HEK293 (cell line): Measurements from ENCODE around the gene NR3C1.

Experiments used
- CTCF ChIA-PET: fragments of 350-600 bp; formaldehyde crosslinking; extraction: SDS; loops from one replicate; lab custom pipeline; 2021; ENCODE audit warnings: antibody characterized with exemption; lab: Yijun Ruan, JAX
- POLR2A ChIA-PET: fragments of 300-600 bp; formaldehyde crosslinking; extraction: SDS; loops from one replicate; lab custom pipeline; 2020; ENCODE audit warnings: antibody characterized with exemption, inconsistent platforms; lab: Yijun Ruan, JAX
- H3K27ac ChIP-seq: fragments of 200-500 bp; sonication (Bioruptor generic); 2 replicates; pipeline ENCODE4 v1.5.1; 2014; ENCODE audit warnings: low read depth, low read length, control low read depth, inconsistent platforms; ENCODE audit errors: extremely low read depth
- H3K36me3 ChIP-seq, 2 experiments: fragments of 200-500 bp in 1 of 2; sonication (Bioruptor generic) in 1 of 2; 1 replicate in 1 of 2; 2 replicates in 1 of 2; pipeline ENCODE4 v1.5.1; 2014 to 2017; ENCODE audit warnings: inconsistent platforms in 2 of 2, low read length in 2 of 2; ENCODE audit not compliant: control insufficient read depth in 2 of 2, insufficient read depth in 1 of 2
- H3K4me1 ChIP-seq: fragments of 200-500 bp; sonication (Bioruptor generic); 2 replicates; pipeline ENCODE4 v1.5.1; 2014; ENCODE audit warnings: mild to moderate bottlenecking, low read length, inconsistent platforms; ENCODE audit not compliant: control insufficient read depth, insufficient read depth
- H3K4me3 ChIP-seq: 2 replicates; pipeline ENCODE4 v1.5.1; 2011; ENCODE audit warnings: low read depth, mild to moderate bottlenecking, control low read depth, low read length, moderate library complexity
- H3K9me3 ChIP-seq: fragments of 200-500 bp; sonication (Bioruptor generic); 2 replicates; pipeline ENCODE4 v1.5.1; 2014; ENCODE audit warnings: low read depth, low read length, inconsistent platforms; ENCODE audit not compliant: control insufficient read depth, insufficient read depth
- BCL11B ChIP-seq: fragments of 450-650 bp; formaldehyde crosslinking; IDR thresholded peaks from 2 replicates; pipeline ENCODE4 v1.5.1; 2016; ENCODE audit warnings: low read depth, missing biosample characterization, missing genetic modification characterization
- KLF16 ChIP-seq: fragments of 450-650 bp; formaldehyde crosslinking; IDR thresholded peaks from 2 replicates; pipeline ENCODE4 v1.5.1; 2017; ENCODE audit warnings: missing biosample characterization, missing genetic modification characterization
- KLF17 ChIP-seq: fragments of 450-650 bp; formaldehyde crosslinking; IDR thresholded peaks from 2 replicates; pipeline ENCODE4 v1.5.1; 2016; ENCODE audit warnings: missing biosample characterization, missing genetic modification characterization
- PRDM10 ChIP-seq: fragments of 450-650 bp; formaldehyde crosslinking; IDR thresholded peaks from 2 replicates; pipeline ENCODE4 v1.5.1; 2016; ENCODE audit warnings: missing biosample characterization, missing genetic modification characterization
- RBAK ChIP-seq: fragments of 450-650 bp; formaldehyde crosslinking; IDR thresholded peaks from 2 replicates; pipeline ENCODE4 v1.5.1; 2016; ENCODE audit warnings: missing biosample characterization, missing genetic modification characterization
- TSHZ1 ChIP-seq: fragments of 450-650 bp; formaldehyde crosslinking; IDR thresholded peaks from 2 replicates; pipeline ENCODE4 v1.5.1; 2016; ENCODE audit warnings: missing biosample characterization, missing genetic modification characterization, borderline replicate concordance
- ZBTB11 ChIP-seq: fragments of 450-650 bp; formaldehyde crosslinking; conservative IDR thresholded peaks from 2 replicates; pipeline ENCODE4 v1.5.1; 2016; ENCODE audit warnings: low read depth, missing biosample characterization, missing genetic modification characterization
- ZFP41 ChIP-seq: fragments of 450-650 bp; formaldehyde crosslinking; IDR thresholded peaks from 2 replicates; pipeline ENCODE4 v1.5.1; 2016; ENCODE audit warnings: missing biosample characterization, missing genetic modification characterization, borderline replicate concordance
- ZFP69B ChIP-seq: fragments of 450-650 bp; formaldehyde crosslinking; IDR thresholded peaks from 2 replicates; pipeline ENCODE4 v1.5.1; 2016; ENCODE audit warnings: missing biosample characterization, missing genetic modification characterization
- ZNF138 ChIP-seq: fragments of 450-650 bp; formaldehyde crosslinking; IDR thresholded peaks from 2 replicates; pipeline ENCODE4 v1.5.1; 2016; ENCODE audit warnings: missing biosample characterization, missing genetic modification characterization, borderline replicate concordance
- ZNF239 ChIP-seq: fragments of 450-650 bp; formaldehyde crosslinking; IDR thresholded peaks from 2 replicates; pipeline ENCODE4 v1.5.1; 2016; ENCODE audit warnings: missing biosample characterization, missing genetic modification characterization
- ZNF26 ChIP-seq: fragments of 450-650 bp; formaldehyde crosslinking; IDR thresholded peaks from 2 replicates; pipeline ENCODE4 v1.5.1; 2016; ENCODE audit warnings: missing biosample characterization, missing genetic modification characterization
- ZNF335 ChIP-seq: fragments of 450-650 bp; formaldehyde crosslinking; conservative IDR thresholded peaks from 2 replicates; pipeline ENCODE4 v1.5.1; 2016; ENCODE audit warnings: missing biosample characterization, missing genetic modification characterization
- ZNF521 ChIP-seq: fragments of 450-650 bp; formaldehyde crosslinking; IDR thresholded peaks from 2 replicates; pipeline ENCODE4 v1.5.1; 2017; ENCODE audit warnings: missing biosample characterization, mild to moderate bottlenecking, missing genetic modification characterization
- ZNF692 ChIP-seq: fragments of 450-650 bp; formaldehyde crosslinking; IDR thresholded peaks from 2 replicates; pipeline ENCODE4 v1.5.1; 2016; ENCODE audit warnings: missing biosample characterization, missing genetic modification characterization
- ZNF791 ChIP-seq: fragments of 450-650 bp; formaldehyde crosslinking; IDR thresholded peaks from 2 replicates; pipeline ENCODE4 v1.5.1; 2016; ENCODE audit warnings: missing biosample characterization, missing genetic modification characterization

NR3C1 gene

GRCh38 chr5:143275512-143276363 lies 127.7 kb downstream of the NR3C1 start:
- CTCF ChIA-PET, result no interaction called here
- POLR2A ChIA-PET, result no interaction called here
- TF ChIP-seq TSHZ1 (tag by site-specific recombination) (no peak), ZBTB11 (no peak), BCL11B (tag by site-specific recombination) (no peak), ZNF138 (tag by site-specific recombination) (no peak), ZFP41 (tag by site-specific recombination) (no peak), ZFP69B (tag by site-specific recombination) (no peak), PRDM10 (tag by site-specific recombination) (no peak), ZNF26 (tag by site-specific recombination) (no peak), ZNF791 (tag by site-specific recombination) (no peak), ZNF335 (tag by site-specific recombination) (no peak), RBAK (tag by site-specific recombination) (no peak), ZNF239 (tag by site-specific recombination) (no peak), ZNF521 (tag by site-specific recombination) (no peak), KLF16 (tag by site-specific recombination) (no peak), ZNF692 (tag by site-specific recombination) (no peak), KLF17 (tag by site-specific recombination) (no peak)

More at GRCh38 chr5:143275512-143276363, 127.7 kb downstream of the NR3C1 start:
- no peak overlapping the region for H3K4me3 ChIP-seq
- peaks cover 0 to 4% of the 10 kb centered on the region in 2 experiments; a peak in 1 of 3 replicates for H3K36me3 ChIP-seq
- H3K27ac ChIP-seq, result no peak overlapping the region
- no peaks in the 10 kb centered on the region for H3K9me3 ChIP-seq
- no peaks in the 10 kb centered on the region for H3K4me1 ChIP-seq
